Activated CD4-positive, alpha-beta T cell treated with anti-CD3 and anti-CD28 coated beads, Interleukin-2, amount 10 ng/mL, durations not matched to agents 7 days and 5 days (primary cell): ENCODE measurements around the gene HBA1. TPM values are rescaled to one million over a fixed set of nuclear protein-coding genes. Genes with fewer than 3 reads are reported as not detected.
"Not testable (repeated sequence)": the region's sequence is repeated elsewhere in the genome, so short reads cannot be mapped to it uniquely, and the experiment has no call there.

Experiments used
- CTCF ChIA-PET: fragments of 350-600 bp; sonication (Branson Sonifier 250); formaldehyde crosslinking; loops from one replicate; lab custom pipeline; 2021; ENCODE audit warnings: antibody characterized with exemption; lab: Charles Lee
- POLR2A ChIA-PET: fragments of 350-600 bp; sonication (Branson Sonifier 250); formaldehyde crosslinking; loops from one replicate; lab custom pipeline; 2021; ENCODE audit warnings: antibody characterized with exemption; lab: Charles Lee
- DNase-seq: peaks from one replicate; pipeline ENCODE4 v3.0.0-alpha.2; 2020
- H3K27ac Mint-ChIP-seq: one replicate; pipeline ENCODE4 v1.8.0; 2021; ENCODE audit warnings: mild to moderate bottlenecking, moderate library complexity, mixed read lengths
- H3K27me3 Mint-ChIP-seq: one replicate; pipeline ENCODE4 v1.8.0; 2021; ENCODE audit warnings: mixed read lengths
- H3K36me3 Mint-ChIP-seq: one replicate; pipeline ENCODE4 v1.8.0; 2021; ENCODE audit warnings: low read depth, mixed read lengths
- H3K4me1 Mint-ChIP-seq: one replicate; pipeline ENCODE4 v1.8.0; 2021; ENCODE audit warnings: mixed read lengths
- H3K4me3 Mint-ChIP-seq: one replicate; pipeline ENCODE4 v1.8.0; 2021; ENCODE audit warnings: mild to moderate bottlenecking, moderate library complexity, mixed read lengths
- H3K9me3 Mint-ChIP-seq: one replicate; pipeline ENCODE4 v1.8.0; 2021; ENCODE audit warnings: mixed read lengths
- total RNA-seq, 2 experiments: library from RNA; stranded (reverse); gene quantifications; one replicate each; pipeline ENCODE4 v1.2.3, GENCODE V29; 2021

HBA1 gene
- total RNA-seq, 2 experiments from 2014 or later, result not detected

DNA sequence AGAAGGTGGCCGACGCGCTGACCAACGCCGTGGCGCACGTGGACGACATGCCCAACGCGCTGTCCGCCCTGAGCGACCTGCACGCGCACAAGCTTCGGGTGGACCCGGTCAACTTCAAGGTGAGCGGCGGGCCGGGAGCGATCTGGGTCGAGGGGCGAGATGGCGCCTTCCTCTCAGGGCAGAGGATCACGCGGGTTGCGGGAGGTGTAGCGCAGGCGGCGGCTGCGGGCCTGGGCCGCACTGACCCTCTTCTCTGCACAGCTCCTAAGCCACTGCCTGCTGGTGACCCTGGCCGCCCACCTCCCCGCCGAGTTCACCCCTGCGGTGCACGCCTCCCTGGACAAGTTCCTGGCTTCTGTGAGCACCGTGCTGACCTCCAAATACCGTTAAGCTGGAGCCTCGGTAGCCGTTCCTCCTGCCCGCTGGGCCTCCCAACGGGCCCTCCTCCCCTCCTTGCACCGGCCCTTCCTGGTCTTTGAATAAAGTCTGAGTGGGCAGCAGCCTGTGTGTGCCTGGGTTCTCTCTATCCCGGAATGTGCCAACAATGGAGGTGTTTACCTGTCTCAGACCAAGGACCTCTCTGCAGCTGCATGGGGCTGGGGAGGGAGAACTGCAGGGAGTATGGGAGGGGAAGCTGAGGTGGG lies 3.1 kb upstream of the HBA1 start:
- H3K4me3 Mint-ChIP-seq, H3K36me3 Mint-ChIP-seq, H3K27ac Mint-ChIP-seq, H3K9me3 Mint-ChIP-seq, DNase-seq, CTCF ChIA-PET, POLR2A ChIA-PET: not testable (repeated sequence)
- H3K27me3 Mint-ChIP-seq, result peaks cover 58% of the 10 kb centered on the region
- H3K4me1 Mint-ChIP-seq, result peaks cover 13% of the 10 kb centered on the region

DNA sequence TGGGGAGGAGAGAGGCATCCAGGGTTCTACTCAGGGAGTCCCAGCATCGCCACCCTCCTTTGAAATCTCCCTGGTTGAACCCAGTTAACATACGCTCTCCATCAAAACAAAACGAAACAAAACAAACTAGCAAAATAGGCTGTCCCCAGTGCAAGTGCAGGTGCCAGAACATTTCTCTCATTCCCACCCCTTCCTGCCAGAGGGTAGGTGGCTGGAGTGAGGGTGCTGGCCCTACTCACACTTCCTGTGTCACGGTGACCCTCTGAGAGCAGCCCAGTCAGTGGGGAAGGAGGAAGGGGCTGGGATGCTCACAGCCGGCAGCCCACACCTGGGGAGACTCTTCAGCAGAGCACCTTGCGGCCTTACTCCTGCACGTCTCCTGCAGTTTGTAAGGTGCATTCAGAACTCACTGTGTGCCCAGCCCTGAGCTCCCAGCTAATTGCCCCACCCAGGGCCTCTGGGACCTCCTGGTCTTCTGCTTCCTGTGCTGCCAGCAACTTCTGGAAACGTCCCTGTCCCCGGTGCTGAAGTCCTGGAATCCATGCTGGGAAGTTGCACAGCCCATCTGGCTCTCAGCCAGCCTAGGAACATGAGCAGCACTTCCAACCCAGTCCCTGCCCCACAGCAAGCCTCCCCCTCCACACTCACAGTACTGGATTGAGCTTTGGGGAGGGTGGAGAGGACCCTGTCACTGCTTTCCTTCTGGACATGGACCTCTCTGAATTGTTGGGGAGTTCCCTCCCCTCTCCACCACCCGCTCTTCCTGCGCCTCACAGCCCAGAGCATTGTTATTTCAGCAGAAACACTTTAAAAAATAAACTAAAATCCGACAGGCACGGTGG lies 2.3 kb upstream of the HBA1 start:
- H3K9me3 Mint-ChIP-seq, H3K27ac Mint-ChIP-seq, POLR2A ChIA-PET, H3K4me3 Mint-ChIP-seq, H3K36me3 Mint-ChIP-seq, CTCF ChIA-PET, DNase-seq: not testable (repeated sequence)
- H3K27me3 Mint-ChIP-seq, result peaks cover 55% of the 10 kb centered on the region
- peaks cover 13% of the 10 kb centered on the region for H3K4me1 Mint-ChIP-seq

DNA sequence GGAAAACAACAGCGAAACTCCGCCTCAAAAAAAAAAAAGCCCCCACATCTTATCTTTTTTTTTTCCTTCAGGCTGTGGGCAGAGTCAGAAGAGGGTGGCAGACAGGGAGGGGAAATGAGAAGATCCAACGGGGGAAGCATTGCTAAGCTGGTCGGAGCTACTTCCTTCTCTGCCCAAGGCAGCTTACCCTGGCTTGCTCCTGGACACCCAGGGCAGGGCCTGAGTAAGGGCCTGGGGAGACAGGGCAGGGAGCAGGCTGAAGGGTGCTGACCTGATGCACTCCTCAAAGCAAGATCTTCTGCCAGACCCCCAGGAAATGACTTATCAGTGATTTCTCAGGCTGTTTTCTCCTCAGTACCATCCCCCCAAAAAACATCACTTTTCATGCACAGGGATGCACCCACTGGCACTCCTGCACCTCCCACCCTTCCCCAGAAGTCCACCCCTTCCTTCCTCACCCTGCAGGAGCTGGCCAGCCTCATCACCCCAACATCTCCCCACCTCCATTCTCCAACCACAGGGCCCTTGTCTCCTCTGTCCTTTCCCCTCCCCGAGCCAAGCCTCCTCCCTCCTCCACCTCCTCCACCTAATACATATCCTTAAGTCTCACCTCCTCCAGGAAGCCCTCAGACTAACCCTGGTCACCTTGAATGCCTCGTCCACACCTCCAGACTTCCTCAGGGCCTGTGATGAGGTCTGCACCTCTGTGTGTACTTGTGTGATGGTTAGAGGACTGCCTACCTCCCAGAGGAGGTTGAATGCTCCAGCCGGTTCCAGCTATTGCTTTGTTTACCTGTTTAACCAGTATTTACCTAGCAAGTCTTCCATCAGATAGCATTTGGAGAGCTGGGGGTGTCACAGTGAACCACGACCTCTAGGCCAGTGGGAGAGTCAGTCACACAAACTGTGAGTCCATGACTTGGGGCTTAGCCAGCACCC lies 1.2 kb upstream of the HBA1 start:
- Mint-ChIP-seq H3K27me3 (peaks cover 58% of the 10 kb centered on the region), H3K4me1 (peaks cover 15% of the 10 kb centered on the region), H3K4me3 (peak overlapping the region; percentile 40), H3K36me3 (no peaks in the 10 kb centered on the region), H3K27ac (no peak overlapping the region), H3K9me3 (no peaks in the 10 kb centered on the region)
- CTCF ChIA-PET, result interaction anchor here (0.6 kb wide), 1 partner anchor 17 kb away, joined by 3 read pairs; no protein-coding TSS in a partner anchor
- POLR2A ChIA-PET, result no interaction called here
- no peak for DNase-seq

DNA sequence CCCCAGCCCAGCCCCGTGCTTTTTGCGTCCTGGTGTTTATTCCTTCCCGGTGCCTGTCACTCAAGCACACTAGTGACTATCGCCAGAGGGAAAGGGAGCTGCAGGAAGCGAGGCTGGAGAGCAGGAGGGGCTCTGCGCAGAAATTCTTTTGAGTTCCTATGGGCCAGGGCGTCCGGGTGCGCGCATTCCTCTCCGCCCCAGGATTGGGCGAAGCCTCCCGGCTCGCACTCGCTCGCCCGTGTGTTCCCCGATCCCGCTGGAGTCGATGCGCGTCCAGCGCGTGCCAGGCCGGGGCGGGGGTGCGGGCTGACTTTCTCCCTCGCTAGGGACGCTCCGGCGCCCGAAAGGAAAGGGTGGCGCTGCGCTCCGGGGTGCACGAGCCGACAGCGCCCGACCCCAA lies 474 bp upstream of the HBA1 start:
- CTCF ChIA-PET, H3K27ac Mint-ChIP-seq, H3K36me3 Mint-ChIP-seq, POLR2A ChIA-PET, DNase-seq, H3K4me3 Mint-ChIP-seq, H3K9me3 Mint-ChIP-seq: not testable (repeated sequence)
- Mint-ChIP-seq H3K4me1 (peaks cover 15% of the 10 kb centered on the region), H3K27me3 (peaks cover 53% of the 10 kb centered on the region)

DNA sequence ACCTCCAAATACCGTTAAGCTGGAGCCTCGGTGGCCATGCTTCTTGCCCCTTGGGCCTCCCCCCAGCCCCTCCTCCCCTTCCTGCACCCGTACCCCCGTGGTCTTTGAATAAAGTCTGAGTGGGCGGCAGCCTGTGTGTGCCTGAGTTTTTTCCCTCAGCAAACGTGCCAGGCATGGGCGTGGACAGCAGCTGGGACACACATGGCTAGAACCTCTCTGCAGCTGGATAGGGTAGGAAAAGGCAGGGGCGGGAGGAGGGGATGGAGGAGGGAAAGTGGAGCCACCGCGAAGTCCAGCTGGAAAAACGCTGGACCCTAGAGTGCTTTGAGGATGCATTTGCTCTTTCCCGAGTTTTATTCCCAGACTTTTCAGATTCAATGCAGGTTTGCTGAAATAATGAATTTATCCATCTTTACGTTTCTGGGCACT lies 928 bp downstream of the HBA1 start:
- H3K4me3 Mint-ChIP-seq, result no peak overlapping the region
- ChIA-PET POLR2A (no interaction called here), CTCF (no interaction called here)
- no peaks in the 10 kb centered on the region for H3K36me3 Mint-ChIP-seq
- H3K4me1 Mint-ChIP-seq, result peaks cover 16% of the 10 kb centered on the region
- DNase-seq, result no peak
- H3K9me3 Mint-ChIP-seq, result no peaks in the 10 kb centered on the region
- H3K27me3 Mint-ChIP-seq, result peaks cover 47% of the 10 kb centered on the region
- no peak overlapping the region for H3K27ac Mint-ChIP-seq

DNA sequence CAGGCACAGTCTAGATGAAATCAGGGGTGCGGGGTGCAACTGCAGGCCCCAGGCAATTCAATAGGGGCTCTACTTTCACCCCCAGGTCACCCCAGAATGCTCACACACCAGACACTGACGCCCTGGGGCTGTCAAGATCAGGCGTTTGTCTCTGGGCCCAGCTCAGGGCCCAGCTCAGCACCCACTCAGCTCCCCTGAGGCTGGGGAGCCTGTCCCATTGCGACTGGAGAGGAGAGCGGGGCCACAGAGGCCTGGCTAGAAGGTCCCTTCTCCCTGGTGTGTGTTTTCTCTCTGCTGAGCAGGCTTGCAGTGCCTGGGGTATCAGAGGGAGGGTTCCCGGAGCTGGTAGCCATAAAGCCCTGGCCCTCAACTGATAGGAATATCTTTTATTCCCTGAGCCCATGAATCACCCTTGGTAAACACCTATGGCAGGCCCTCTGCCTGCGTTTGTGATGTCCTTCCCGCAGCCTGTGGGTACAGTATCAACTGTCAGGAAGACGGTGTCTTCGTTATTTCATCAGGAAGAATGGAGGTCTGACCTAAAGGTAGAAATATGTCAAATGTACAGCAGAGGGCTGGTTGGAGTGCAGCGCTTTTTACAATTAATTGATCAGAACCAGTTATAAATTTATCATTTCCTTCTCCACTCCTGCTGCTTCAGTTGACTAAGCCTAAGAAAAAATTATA lies 1.6 kb downstream of the HBA1 start:
- peaks cover 47% of the 10 kb centered on the region for H3K27me3 Mint-ChIP-seq
- H3K4me1 Mint-ChIP-seq, result peaks cover 16% of the 10 kb centered on the region
- no peaks in the 10 kb centered on the region for H3K9me3 Mint-ChIP-seq
- no peak overlapping the region for H3K27ac Mint-ChIP-seq
- H3K36me3 Mint-ChIP-seq, result no peaks in the 10 kb centered on the region
- H3K4me3 Mint-ChIP-seq, result no peak overlapping the region
- ChIA-PET CTCF (interaction anchor here (2.4 kb wide), 1 partner anchor 10 kb away, joined by 7 read pairs; no protein-coding TSS in a partner anchor), POLR2A (no interaction called here)
- DNase-seq, result no peak

DNA sequence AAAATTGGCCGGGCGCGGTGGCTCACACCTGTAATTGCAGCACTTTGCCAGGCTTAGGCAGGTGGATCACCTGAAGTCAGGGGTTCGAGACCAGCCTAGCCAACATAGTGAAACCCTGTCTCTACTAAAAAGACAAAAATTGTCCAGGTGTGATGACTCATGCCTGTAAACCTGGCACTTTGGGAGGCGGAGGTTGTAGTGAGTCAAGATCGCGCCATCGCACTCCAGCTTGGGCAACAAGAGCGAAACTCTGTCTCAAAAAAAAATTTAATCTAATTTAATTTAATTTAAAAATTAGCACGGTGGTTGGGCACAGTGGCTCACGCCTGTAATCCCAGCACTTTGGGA lies 2.2 kb downstream of the HBA1 start:
- ChIA-PET CTCF (interaction anchor here (2.4 kb wide), 1 partner anchor 11 kb away, joined by 7 read pairs; no protein-coding TSS in a partner anchor), POLR2A (no interaction called here)
- no peaks in the 10 kb centered on the region for H3K36me3 Mint-ChIP-seq
- no peak overlapping the region for H3K4me3 Mint-ChIP-seq
- no peaks in the 10 kb centered on the region for H3K9me3 Mint-ChIP-seq
- peaks cover 43% of the 10 kb centered on the region for H3K27me3 Mint-ChIP-seq
- peaks cover 15% of the 10 kb centered on the region for H3K4me1 Mint-ChIP-seq
- H3K27ac Mint-ChIP-seq, result no peak overlapping the region
- DNase-seq, result no peak

DNA sequence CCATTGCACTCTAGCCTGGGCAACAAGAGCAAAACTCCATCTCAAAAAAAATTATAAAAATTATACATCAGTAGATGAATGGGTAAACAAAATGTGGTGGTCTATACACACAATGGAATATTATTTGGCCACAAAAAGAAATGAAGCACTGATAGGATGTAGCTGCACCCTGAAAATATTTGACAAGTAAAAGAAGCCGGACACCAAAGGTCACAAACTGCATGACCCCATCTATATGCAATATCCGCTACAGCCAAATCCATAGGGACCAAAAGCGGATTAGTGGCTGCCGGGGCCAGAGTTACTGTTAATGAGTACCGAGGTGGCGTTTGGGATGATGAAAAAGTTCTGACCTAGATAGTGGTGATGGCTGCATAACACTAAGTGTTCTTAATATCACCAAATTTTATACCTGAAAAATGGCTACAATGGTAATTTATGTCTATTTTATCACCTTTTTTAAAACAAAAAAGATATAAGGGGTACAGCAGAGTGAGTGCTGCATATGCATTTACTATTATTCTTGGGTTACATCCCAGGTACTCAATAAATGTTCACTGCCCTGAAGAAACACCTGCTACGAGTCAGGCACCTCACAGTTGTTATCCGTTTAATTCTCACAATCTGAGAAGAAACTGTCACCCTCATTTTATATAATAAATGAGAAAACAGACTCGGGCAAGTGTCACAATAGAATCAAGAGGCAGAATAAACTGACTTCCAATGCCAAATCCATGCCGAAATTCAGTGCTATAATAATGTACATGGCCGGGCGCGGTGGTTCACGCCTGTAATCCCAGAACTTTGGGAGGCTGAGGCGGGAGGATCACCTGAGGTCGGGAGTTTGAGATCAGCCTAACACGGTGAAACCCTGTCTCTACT lies 3.0 kb downstream of the HBA1 start:
- no peak overlapping the region for H3K27ac Mint-ChIP-seq
- peaks cover 14% of the 10 kb centered on the region for H3K4me1 Mint-ChIP-seq
- no peaks in the 10 kb centered on the region for H3K36me3 Mint-ChIP-seq
- peaks cover 38% of the 10 kb centered on the region for H3K27me3 Mint-ChIP-seq
- no peaks in the 10 kb centered on the region for H3K9me3 Mint-ChIP-seq
- H3K4me3 Mint-ChIP-seq, result no peak overlapping the region
- ChIA-PET POLR2A (no interaction called here), CTCF (interaction anchor here (2.4 kb wide), 1 partner anchor 11 kb away, joined by 7 read pairs; no protein-coding TSS in a partner anchor)
- DNase-seq, result no peak

DNA sequence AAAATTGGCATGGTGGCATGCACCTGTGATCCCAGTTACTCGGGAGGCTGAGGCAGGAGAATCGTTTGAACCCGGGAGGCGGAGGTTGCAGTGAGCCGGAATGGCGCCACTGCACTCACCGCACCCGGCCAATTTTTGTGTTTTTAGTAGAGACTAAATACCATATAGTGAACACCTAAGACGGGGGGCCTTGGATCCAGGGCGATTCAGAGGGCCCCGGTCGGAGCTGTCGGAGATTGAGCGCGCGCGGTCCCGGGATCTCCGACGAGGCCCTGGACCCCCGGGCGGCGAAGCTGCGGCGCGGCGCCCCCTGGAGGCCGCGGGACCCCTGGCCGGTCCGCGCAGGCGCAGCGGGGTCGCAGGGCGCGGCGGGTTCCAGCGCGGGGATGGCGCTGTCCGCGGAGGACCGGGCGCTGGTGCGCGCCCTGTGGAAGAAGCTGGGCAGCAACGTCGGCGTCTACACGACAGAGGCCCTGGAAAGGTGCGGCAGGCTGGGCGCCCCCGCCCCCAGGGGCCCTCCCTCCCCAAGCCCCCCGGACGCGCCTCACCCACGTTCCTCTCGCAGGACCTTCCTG lies 3.7 kb downstream of the HBA1 start, which contains the start of gene HBQ1:
HBQ1 (plus strand) TSS at position 359 of the 575 bp plus-strand sequence; CDS start at position 387, 28 bp downstream.
- H3K4me1 Mint-ChIP-seq, result peaks cover 10% of the 10 kb centered on the region
- H3K27me3 Mint-ChIP-seq, result peaks cover 31% of the 10 kb centered on the region
- no peak for DNase-seq
- POLR2A ChIA-PET, result no interaction called here
- H3K36me3 Mint-ChIP-seq, result peaks cover 1% of the 10 kb centered on the region
- CTCF ChIA-PET, result interaction anchor here (1.0 to 2.4 kb wide), 2 partner anchors 9 to 12 kb away, joined by 3 to 7 read pairs; no protein-coding TSS in a partner anchor
- H3K27ac Mint-ChIP-seq, result no peak within 1 kb of the TSS
- H3K9me3 Mint-ChIP-seq, result no peaks in the 10 kb centered on the region
- H3K4me3 Mint-ChIP-seq, result no peak within 1 kb of the TSS

DNA sequence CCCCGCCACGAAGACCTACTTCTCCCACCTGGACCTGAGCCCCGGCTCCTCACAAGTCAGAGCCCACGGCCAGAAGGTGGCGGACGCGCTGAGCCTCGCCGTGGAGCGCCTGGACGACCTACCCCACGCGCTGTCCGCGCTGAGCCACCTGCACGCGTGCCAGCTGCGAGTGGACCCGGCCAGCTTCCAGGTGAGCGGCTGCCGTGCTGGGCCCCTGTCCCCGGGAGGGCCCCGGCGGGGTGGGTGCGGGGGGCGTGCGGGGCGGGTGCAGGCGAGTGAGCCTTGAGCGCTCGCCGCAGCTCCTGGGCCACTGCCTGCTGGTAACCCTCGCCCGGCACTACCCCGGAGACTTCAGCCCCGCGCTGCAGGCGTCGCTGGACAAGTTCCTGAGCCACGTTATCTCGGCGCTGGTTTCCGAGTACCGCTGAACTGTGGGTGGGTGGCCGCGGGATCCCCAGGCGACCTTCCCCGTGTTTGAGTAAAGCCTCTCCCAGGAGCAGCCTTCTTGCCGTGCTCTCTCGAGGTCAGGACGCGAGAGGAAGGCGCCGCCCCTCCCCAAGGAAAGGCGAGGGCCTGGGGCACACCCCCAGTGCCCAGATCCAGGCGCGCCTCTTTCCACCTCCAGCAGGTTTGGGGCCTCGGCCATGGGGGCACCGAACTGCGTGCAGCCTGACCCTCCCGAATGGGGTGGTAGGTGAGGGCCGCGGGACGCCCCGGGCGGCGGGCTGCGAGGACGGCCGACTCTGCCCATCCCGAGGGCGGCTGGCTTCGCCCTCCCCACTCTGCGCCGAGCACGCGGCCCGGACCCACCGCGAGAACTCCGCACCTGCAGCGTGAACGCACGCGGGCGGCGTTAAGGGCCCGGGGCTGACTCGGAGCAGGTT lies 4.4 kb downstream of the HBA1 start:
- DNase-seq, result peak; percentile 86
- H3K36me3 Mint-ChIP-seq, result peaks cover 2% of the 10 kb centered on the region

More for the DNA sequence above, 4.4 kb downstream of the HBA1 start:
- Mint-ChIP-seq H3K4me1 (peaks cover 5% of the 10 kb centered on the region), H3K27ac (no peak overlapping the region), H3K27me3 (peaks cover 26% of the 10 kb centered on the region), H3K9me3 (no peaks in the 10 kb centered on the region), H3K4me3 (no peak overlapping the region)
- POLR2A ChIA-PET, result no interaction called here
- CTCF ChIA-PET, result interaction anchor here (0.7 to 2.4 kb wide), 8 partner anchors 10 to 116 kb away, joined by 3 to 9 read pairs (median 5); partner anchors contain the start of gene RHBDF1
